K562 (cell line): Measurements from ENCODE around the gene SNX1. TPM values are rescaled to one million over a fixed set of nuclear protein-coding genes. Genes with fewer than 3 reads are reported as not detected.
A peak's percentile ranks its signal among the peaks of the same experiment; 100 is the strongest.

ENCODE experiments used
- ATF4 ChIP-seq: fragments of 450-650 bp; formaldehyde crosslinking; IDR thresholded peaks from 2 replicates; pipeline ENCODE4 v1.4.0; 2022; ENCODE audit warnings: mild to moderate bottlenecking, moderate library complexity
- DNMT1 ChIP-seq: fragments of 450-650 bp; IDR thresholded peaks from 2 replicates; pipeline ENCODE4 v1.6.1; 2016; ENCODE audit warnings: antibody characterized with exemption, mild to moderate bottlenecking
- ETV6 ChIP-seq, 3 experiments: fragments of 150-350 bp in 1 of 3; sonication (generic) in 1 of 3; formaldehyde crosslinking in 1 of 3; IDR thresholded peaks; 2 replicates each; pipeline versions ENCODE4 v1.6.1 to v1.8.0; 2014 to 2022; ENCODE audit warnings: borderline replicate concordance in 2 of 3, low read depth in 2 of 3, antibody characterized with exemption in 1 of 3, low read length in 1 of 3, mild to moderate bottlenecking in 1 of 3, missing genetic modification reagents in 1 of 3
- FOXA3 ChIP-seq, 2 experiments: fragments of 450-650 bp in 1 of 2; sonication (generic) in 1 of 2; formaldehyde crosslinking; IDR thresholded peaks in 1 of 2; conservative IDR thresholded peaks in 1 of 2; 2 replicates each; pipeline versions ENCODE4 v1.4.0 to v1.8.0; 2020 to 2022; ENCODE audit warnings: mild to moderate bottlenecking in 2 of 2, missing genetic modification reagents in 1 of 2
- MAZ ChIP-seq, 2 experiments: fragments of 450-650 bp in 1 of 2; sonication (generic) in 1 of 2; formaldehyde crosslinking; IDR thresholded peaks in 1 of 2; conservative IDR thresholded peaks in 1 of 2; 2 replicates each; pipeline versions ENCODE4 v1.4.0 to v1.5.0; 2020; ENCODE audit warnings: mild to moderate bottlenecking in 1 of 2, missing genetic modification reagents in 1 of 2
- MCM3 ChIP-seq: fragments of 450-650 bp; IDR thresholded peaks from 2 replicates; pipeline ENCODE4 v1.6.1; 2016
- NCOR1 ChIP-seq: fragments of 450-650 bp; IDR thresholded peaks from 2 replicates; pipeline ENCODE4 v1.6.1; 2016; ENCODE audit warnings: mild to moderate bottlenecking, moderate library complexity
- NFIX ChIP-seq: fragments of 250-450 bp; sonication (Bioruptor Pico); IDR thresholded peaks from 2 replicates; pipeline ENCODE4 v1.4.0; 2020; ENCODE audit warnings: low read depth, mild to moderate bottlenecking, moderate library complexity
- NR4A1 ChIP-seq, 2 experiments: fragments of 250-450 bp in 1 of 2; fragments of 450-650 bp in 1 of 2; sonication (Bioruptor Pico) in 1 of 2; IDR thresholded peaks; 2 replicates each; pipeline versions ENCODE4 v1.4.0 to v1.6.1; 2016 to 2020; ENCODE audit warnings: mild to moderate bottlenecking in 2 of 2, missing compliant biosample characterization in 1 of 2, missing genetic modification characterization in 1 of 2, moderate library complexity in 1 of 2
- RAD51 ChIP-seq: fragments of 450-650 bp; IDR thresholded peaks from 2 replicates; pipeline ENCODE4 v1.7.1; 2016; ENCODE audit warnings: low read depth, mild to moderate bottlenecking, borderline replicate concordance
- SMAD4 ChIP-seq: fragments of 250-450 bp; sonication (Bioruptor Pico); conservative IDR thresholded peaks from 2 replicates; pipeline ENCODE4 v1.8.0; 2021; ENCODE audit warnings: inconsistent platforms, mild to moderate bottlenecking, moderate library complexity
- TAF15 ChIP-seq: fragments of 200-400 bp; formaldehyde crosslinking; IDR thresholded peaks from 2 replicates; pipeline ENCODE4 v1.6.1; 2017; ENCODE audit warnings: mild to moderate bottlenecking, low read depth, low read length, moderate library complexity
- ZNF75A ChIP-seq: fragments of 450-650 bp; formaldehyde crosslinking; IDR thresholded peaks from 2 replicates; pipeline ENCODE4 v1.4.0; 2020; ENCODE audit warnings: mild to moderate bottlenecking
- ZNF766 ChIP-seq: fragments of 200-800 bp; sonication (Bioruptor generic); conservative IDR thresholded peaks from 2 replicates; pipeline ENCODE4 v1.6.1; 2016; ENCODE audit warnings: missing genetic modification characterization, missing compliant biosample characterization
- polyA plus RNA-seq, 8 experiments: library from polyadenylated mRNA; depleted of rRNA in 4 of 8; stranded (reverse) in 5 of 8; unstranded in 3 of 8; fragments of >200 nt; fragmentation: Nextera tagmentation in 2 of 8; fragmentation: Illumina TruSeq in 1 of 8; extraction: Ambion mirVana in 2 of 8; extraction: Trizol in 1 of 8; gene quantifications; 2 replicates each; pipeline versions ENCODE4 v1.2.1 to v1.2.3, GENCODE V29; 2011 to 2014; ENCODE audit warnings: inconsistent platforms in 1 of 8, missing spikeins in 1 of 8
- total RNA-seq, 7 experiments: library from RNA; depleted of rRNA in 6 of 7; stranded (reverse); fragments of >200 nt in 6 of 7; fragmentation: Illumina TruSeq in 2 of 7; extraction: Trizol in 2 of 7; gene quantifications; 2 replicates each; pipeline versions ENCODE4 v1.2.1 to v1.2.3, GENCODE V29; 2011 to 2021; ENCODE audit warnings: low replicate concordance in 1 of 7
- TF ChIP-seq, protein P1 (sequence below): fragments of 250-450 bp; sonication (Bioruptor Pico); IDR thresholded peaks from 2 replicates; pipeline ENCODE4 v1.8.0; 2021; ENCODE audit warnings: moderate library complexity, mild to moderate bottlenecking, inconsistent platforms
- TF ChIP-seq, protein P2 (sequence below): sonication (generic); formaldehyde crosslinking; IDR thresholded peaks from 2 replicates; pipeline ENCODE4 v1.8.1; 2023; ENCODE audit warnings: mild to moderate bottlenecking, missing genetic modification reagents
- TF ChIP-seq, protein P3 (sequence below): sonication (generic); formaldehyde crosslinking; IDR thresholded peaks from 2 replicates; pipeline ENCODE4 v1.9.0; 2022; ENCODE audit warnings: mild to moderate bottlenecking, missing genetic modification reagents
- TF ChIP-seq, protein P4 (sequence below): fragments of 450-650 bp; IDR thresholded peaks from 2 replicates; pipeline ENCODE4 v1.6.1; 2016; ENCODE audit warnings: antibody characterized with exemption

Gene SNX1
- total and polyA plus RNA-seq, 9 of the 15 experiments (the other 6 are each of a cell fraction or from before 2014, with no cell fraction given): 11.0 to 105 (median 59.9) TPM

DNA sequence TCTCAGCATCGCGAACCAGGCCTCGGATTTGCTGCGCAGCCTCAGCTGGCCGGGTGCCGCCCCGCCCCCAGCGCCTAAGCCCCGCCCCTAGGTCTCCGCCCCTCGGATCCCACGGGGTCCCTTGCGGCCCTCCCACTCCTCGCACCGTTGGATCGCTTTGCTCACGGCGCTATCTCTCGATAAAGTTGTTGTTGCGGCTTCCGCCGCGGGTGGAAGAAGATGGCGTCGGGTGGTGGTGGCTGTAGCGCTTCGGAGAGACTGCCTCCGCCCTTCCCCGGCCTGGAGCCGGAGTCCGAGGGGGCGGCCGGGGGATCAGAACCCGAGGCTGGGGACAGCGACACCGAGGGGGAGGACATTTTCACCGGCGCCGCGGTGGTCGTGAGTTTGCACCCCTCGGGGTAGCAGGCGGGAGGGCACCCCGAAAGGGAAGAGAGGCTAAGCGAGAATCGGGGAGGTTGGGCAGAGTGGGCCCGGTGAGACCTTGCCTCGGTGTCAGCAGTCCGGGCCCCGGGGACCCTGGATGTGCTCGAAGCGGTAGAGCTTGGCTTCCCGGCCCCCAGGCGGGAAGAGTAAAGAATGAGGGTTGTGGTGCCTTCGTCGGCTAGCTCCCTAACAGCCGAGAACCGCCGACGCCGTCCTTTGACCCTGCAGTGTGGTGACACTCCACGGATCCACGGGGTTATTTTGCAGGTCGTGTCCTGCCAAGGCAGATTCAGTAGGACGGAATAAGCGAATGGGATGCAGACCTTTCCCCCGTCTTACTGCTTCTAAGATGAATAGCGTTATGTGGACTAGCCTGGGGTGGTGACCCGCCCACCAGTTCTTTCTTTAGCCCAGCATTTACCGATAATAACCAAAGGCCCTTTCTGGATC is at the start of gene SNX1 (continued):
- TF ChIP-seq, protein P1, sequence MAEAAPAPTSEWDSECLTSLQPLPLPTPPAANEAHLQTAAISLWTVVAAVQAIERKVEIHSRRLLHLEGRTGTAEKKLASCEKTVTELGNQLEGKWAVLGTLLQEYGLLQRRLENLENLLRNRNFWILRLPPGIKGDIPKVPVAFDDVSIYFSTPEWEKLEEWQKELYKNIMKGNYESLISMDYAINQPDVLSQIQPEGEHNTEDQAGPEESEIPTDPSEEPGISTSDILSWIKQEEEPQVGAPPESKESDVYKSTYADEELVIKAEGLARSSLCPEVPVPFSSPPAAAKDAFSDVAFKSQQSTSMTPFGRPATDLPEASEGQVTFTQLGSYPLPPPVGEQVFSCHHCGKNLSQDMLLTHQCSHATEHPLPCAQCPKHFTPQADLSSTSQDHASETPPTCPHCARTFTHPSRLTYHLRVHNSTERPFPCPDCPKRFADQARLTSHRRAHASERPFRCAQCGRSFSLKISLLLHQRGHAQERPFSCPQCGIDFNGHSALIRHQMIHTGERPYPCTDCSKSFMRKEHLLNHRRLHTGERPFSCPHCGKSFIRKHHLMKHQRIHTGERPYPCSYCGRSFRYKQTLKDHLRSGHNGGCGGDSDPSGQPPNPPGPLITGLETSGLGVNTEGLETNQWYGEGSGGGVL (CRISPR knock-in tag): no peak
- TF ChIP-seq, protein P2, sequence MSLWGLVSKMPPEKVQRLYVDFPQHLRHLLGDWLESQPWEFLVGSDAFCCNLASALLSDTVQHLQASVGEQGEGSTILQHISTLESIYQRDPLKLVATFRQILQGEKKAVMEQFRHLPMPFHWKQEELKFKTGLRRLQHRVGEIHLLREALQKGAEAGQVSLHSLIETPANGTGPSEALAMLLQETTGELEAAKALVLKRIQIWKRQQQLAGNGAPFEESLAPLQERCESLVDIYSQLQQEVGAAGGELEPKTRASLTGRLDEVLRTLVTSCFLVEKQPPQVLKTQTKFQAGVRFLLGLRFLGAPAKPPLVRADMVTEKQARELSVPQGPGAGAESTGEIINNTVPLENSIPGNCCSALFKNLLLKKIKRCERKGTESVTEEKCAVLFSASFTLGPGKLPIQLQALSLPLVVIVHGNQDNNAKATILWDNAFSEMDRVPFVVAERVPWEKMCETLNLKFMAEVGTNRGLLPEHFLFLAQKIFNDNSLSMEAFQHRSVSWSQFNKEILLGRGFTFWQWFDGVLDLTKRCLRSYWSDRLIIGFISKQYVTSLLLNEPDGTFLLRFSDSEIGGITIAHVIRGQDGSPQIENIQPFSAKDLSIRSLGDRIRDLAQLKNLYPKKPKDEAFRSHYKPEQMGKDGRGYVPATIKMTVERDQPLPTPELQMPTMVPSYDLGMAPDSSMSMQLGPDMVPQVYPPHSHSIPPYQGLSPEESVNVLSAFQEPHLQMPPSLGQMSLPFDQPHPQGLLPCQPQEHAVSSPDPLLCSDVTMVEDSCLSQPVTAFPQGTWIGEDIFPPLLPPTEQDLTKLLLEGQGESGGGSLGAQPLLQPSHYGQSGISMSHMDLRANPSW: no peak
- TF ChIP-seq RAD51: no peak
- TF ChIP-seq ZNF75A (CRISPR knock-in tag): no peak
- no peak for TF ChIP-seq FOXA3 (CRISPR knock-in tag; conservative IDR thresholded peaks at IDR 0.05 in 1 of 2, IDR thresholded peaks at IDR 0.05 in 1 of 2)
- TF ChIP-seq ZNF766 (CRISPR knock-in tag): peak; percentile 39; the same call in 1 of the 2 replicates
- peak; percentile 77 to 91 for TF ChIP-seq MAZ (CRISPR knock-in tag; conservative IDR thresholded peaks at IDR 0.05 in 1 of 2, IDR thresholded peaks at IDR 0.05 in 1 of 2)
- TF ChIP-seq, protein P3, sequence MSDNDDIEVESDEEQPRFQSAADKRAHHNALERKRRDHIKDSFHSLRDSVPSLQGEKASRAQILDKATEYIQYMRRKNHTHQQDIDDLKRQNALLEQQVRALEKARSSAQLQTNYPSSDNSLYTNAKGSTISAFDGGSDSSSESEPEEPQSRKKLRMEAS (CRISPR knock-in tag): peak; percentile 63
- TF ChIP-seq ATF4 (CRISPR knock-in tag): no peak
- peak; percentile 21 to 24; a peak in 1 of 4 replicates for TF ChIP-seq ETV6 (IDR thresholded peaks at IDR 0.05; ENCODE audit: borderline replicate concordance in 1 of 2, low read depth in 2 of 2, low read length in 1 of 2)
- no peak for TF ChIP-seq ETV6 (CRISPR knock-in tag; IDR thresholded peaks at IDR 0.05; ENCODE audit: borderline replicate concordance)
- no peak for TF ChIP-seq NFIX
- no peak for TF ChIP-seq TAF15
- TF ChIP-seq NR4A1 (CRISPR knock-in tag; IDR thresholded peaks at IDR 0.05): no peak
- TF ChIP-seq NR4A1 (tag; IDR thresholded peaks at IDR 0.05): 0 out of 2 replicates have a peak, but pooled peaks have one; percentile 67
- TF ChIP-seq, protein P4, sequence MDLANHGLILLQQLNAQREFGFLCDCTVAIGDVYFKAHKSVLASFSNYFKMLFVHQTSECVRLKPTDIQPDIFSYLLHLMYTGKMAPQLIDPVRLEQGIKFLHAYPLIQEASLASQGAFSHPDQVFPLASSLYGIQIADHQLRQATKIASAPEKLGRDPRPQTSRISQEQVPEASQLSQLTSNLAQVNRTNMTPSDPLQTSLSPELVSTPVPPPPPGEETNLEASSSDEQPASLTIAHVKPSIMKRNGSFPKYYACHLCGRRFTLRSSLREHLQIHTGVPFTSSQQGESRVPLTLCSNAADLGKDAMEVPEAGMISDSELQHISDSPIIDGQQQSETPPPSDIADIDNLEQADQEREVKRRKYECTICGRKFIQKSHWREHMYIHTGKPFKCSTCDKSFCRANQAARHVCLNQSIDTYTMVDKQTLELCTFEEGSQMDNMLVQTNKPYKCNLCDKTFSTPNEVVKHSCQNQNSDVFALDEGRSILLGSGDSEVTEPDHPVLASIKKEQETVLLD: peak; percentile 68; the same call in 1 of the 2 replicates
- TF ChIP-seq NCOR1: 0 out of 2 replicates have a peak, but pooled peaks have one; percentile 30
- TF ChIP-seq DNMT1: no peak
- TF ChIP-seq MCM3: no peak
- peak; percentile 61 for TF ChIP-seq SMAD4 (CRISPR knock-in tag)
